SK-N-SH (cell line): Measurements from ENCODE around the gene DBNDD2. TPM values are rescaled to one million over a fixed set of nuclear protein-coding genes. Genes with fewer than 3 reads are reported as not detected.

Experiments used
- CTCF ChIA-PET: fragments of 300-600, 350-600 bp; formaldehyde crosslinking; extraction: SDS; loops from one replicate; lab custom pipeline; 2021; lab: Yijun Ruan, JAX
- POLR2A ChIA-PET: fragments of 350-600 bp; sonication (Branson Sonifier 250); formaldehyde crosslinking; extraction: SDS; loops from one replicate; lab custom pipeline; 2020; ENCODE audit warnings: antibody characterized with exemption, inconsistent platforms; lab: Yijun Ruan, JAX
- DNase-seq: peaks from one replicate; pipeline ENCODE4 v3.0.0; 2012
- H2AFZ ChIP-seq: fragments of 200-600 bp; sonication (generic); 2 replicates; pipeline ENCODE4 v1.8.1; 2016; ENCODE audit warnings: antibody characterized with exemption, mild to moderate bottlenecking, low read depth
- H3F3A ChIP-seq: fragments of 200-600 bp; sonication (generic); replicated peaks from 2 replicates; pipeline ENCODE3; 2016; ENCODE audit warnings: antibody characterized with exemption, mild to moderate bottlenecking; ENCODE audit not compliant: insufficient read depth
- H3K27ac ChIP-seq, 2 experiments: fragments of 200-500 bp in 1 of 2; fragments of 200-600 bp in 1 of 2; sonication (Bioruptor generic) in 1 of 2; sonication (generic), shearing (Covaris generic) in 1 of 2; 2 replicates each; pipeline versions ENCODE4 v1.5.1 to v1.6.1; 2014 to 2016; ENCODE audit warnings: low read depth in 2 of 2, inconsistent platforms in 1 of 2, low read length in 1 of 2, mild to moderate bottlenecking in 1 of 2, mixed read lengths in 1 of 2
- H3K27me3 ChIP-seq: fragments of 200-600 bp; sonication (generic), shearing (Covaris generic); 2 replicates; pipeline ENCODE4 v1.6.1; 2016; ENCODE audit warnings: mixed run types; ENCODE audit not compliant: insufficient read depth
- H3K36me3 ChIP-seq, 2 experiments: fragments of 200-500 bp in 1 of 2; fragments of 200-600 bp in 1 of 2; sonication (Bioruptor generic) in 1 of 2; sonication (generic) in 1 of 2; replicated peaks in 1 of 2; 2 replicates each; pipeline versions ENCODE3 to v1.5.1; 2014 to 2016; ENCODE audit warnings: low read length in 1 of 2, mild to moderate bottlenecking in 1 of 2; ENCODE audit not compliant: insufficient read depth in 2 of 2, control insufficient read depth in 1 of 2
- H3K4me1 ChIP-seq, 2 experiments: fragments of 200-500 bp in 1 of 2; fragments of 200-600 bp in 1 of 2; sonication (Bioruptor generic) in 1 of 2; sonication (generic), shearing (Covaris generic) in 1 of 2; 2 replicates each; pipeline versions ENCODE4 v1.5.1 to v1.6.1; 2014 to 2016; ENCODE audit warnings: low read depth in 1 of 2, low read length in 1 of 2, mixed run types in 1 of 2; ENCODE audit not compliant: insufficient read depth in 2 of 2, control insufficient read depth in 1 of 2
- H3K4me2 ChIP-seq: fragments of 200-600 bp; sonication (generic), shearing (Covaris generic); 2 replicates; pipeline ENCODE4 v1.6.1; 2017; ENCODE audit warnings: mixed run types
- H3K4me3 ChIP-seq, 2 experiments: fragments of 200-500 bp in 1 of 2; fragments of 200-600 bp in 1 of 2; sonication (Bioruptor generic) in 1 of 2; sonication (generic), shearing (Covaris generic) in 1 of 2; 2 replicates each; pipeline versions ENCODE4 v1.5.1 to v1.8.1; 2014 to 2016; ENCODE audit warnings: low read depth in 2 of 2, inconsistent platforms in 1 of 2, low read length in 1 of 2, mild to moderate bottlenecking in 1 of 2, mixed read lengths in 1 of 2, moderate library complexity in 1 of 2
- H3K79me2 ChIP-seq: fragments of 200-600 bp; sonication (generic); 2 replicates; pipeline ENCODE4 v1.8.1; 2017; ENCODE audit warnings: mild to moderate bottlenecking; ENCODE audit not compliant: insufficient read depth
- H3K9ac ChIP-seq: fragments of 200-600 bp; sonication (generic); 2 replicates; pipeline ENCODE4 v1.6.1; 2017; ENCODE audit warnings: mixed run types
- H3K9me2 ChIP-seq: fragments of 200-600 bp; sonication (generic); 2 replicates; pipeline ENCODE4 v1.6.1; 2017; ENCODE audit warnings: mixed run types
- H3K9me3 ChIP-seq: fragments of 200-600 bp; sonication (generic); 2 replicates; pipeline ENCODE4 v1.6.1; 2017; ENCODE audit warnings: mixed run types, mild to moderate bottlenecking, moderate library complexity
- H4K20me1 ChIP-seq: fragments of 200-600 bp; sonication (generic); 2 replicates; pipeline ENCODE4 v1.6.1; 2017; ENCODE audit warnings: mild to moderate bottlenecking, mixed run types; ENCODE audit not compliant: insufficient read depth
- CHD2 ChIP-seq: fragments of 150-350 bp; IDR thresholded peaks from 2 replicates; pipeline ENCODE4 v1.6.1; 2018; ENCODE audit warnings: low read length; ENCODE audit not compliant: partially characterized antibody
- CTCF ChIP-seq: fragments of 200-600 bp; sonication (generic); IDR thresholded peaks from 2 replicates; pipeline ENCODE4 v1.6.1; 2017; ENCODE audit warnings: antibody characterized with exemption, mild to moderate bottlenecking, moderate library complexity
- EP300 ChIP-seq, 2 experiments: IDR thresholded peaks; 2 replicates each; pipeline versions ENCODE4 v1.4.0 to v1.6.1; 2012; ENCODE audit warnings: borderline replicate concordance in 1 of 2, low read depth in 1 of 2, low read length in 1 of 2
- FOSL2 ChIP-seq: IDR thresholded peaks from 2 replicates; pipeline ENCODE4 v1.4.0; 2012; ENCODE audit warnings: low read depth, mild to moderate bottlenecking, moderate library complexity, borderline replicate concordance
- FOXJ3 ChIP-seq: sonication (generic); formaldehyde crosslinking; IDR thresholded peaks from 2 replicates; pipeline ENCODE4 v1.5.1; 2020; ENCODE audit warnings: mild to moderate bottlenecking, missing genetic modification reagents
- GATA2 ChIP-seq: sonication (generic); formaldehyde crosslinking; IDR thresholded peaks from 2 replicates; pipeline ENCODE4 v1.5.0; 2020; ENCODE audit warnings: mild to moderate bottlenecking, missing genetic modification reagents
- JUND ChIP-seq: IDR thresholded peaks from 2 replicates; pipeline ENCODE4 v1.4.0; 2012
- MAX ChIP-seq: IDR thresholded peaks from 2 replicates; pipeline ENCODE4 v1.4.0; 2012; ENCODE audit warnings: low read depth
- MXI1 ChIP-seq: IDR thresholded peaks from 2 replicates; pipeline ENCODE4 v1.6.1; 2012; ENCODE audit warnings: mild to moderate bottlenecking, low read depth, low read length, improper control_type of control experiment
- NFIC ChIP-seq: IDR thresholded peaks from 2 replicates; pipeline ENCODE4 v1.4.0; 2012; ENCODE audit warnings: borderline replicate concordance
- NRF1 ChIP-seq: IDR thresholded peaks from 2 replicates; pipeline ENCODE4 v1.6.1; 2012; ENCODE audit warnings: low read depth, mild to moderate bottlenecking, low read length
- PBX3 ChIP-seq: IDR thresholded peaks from 2 replicates; pipeline ENCODE4; 2012
- RAD21 ChIP-seq: IDR thresholded peaks from 2 replicates; pipeline ENCODE4 v1.6.1; 2012; ENCODE audit warnings: mild to moderate bottlenecking, low read length
- RFX5 ChIP-seq: IDR thresholded peaks from 2 replicates; pipeline ENCODE4 v1.6.1; 2012; ENCODE audit warnings: mild to moderate bottlenecking, improper control_type of control experiment, low read length
- SMC3 ChIP-seq: IDR thresholded peaks from 2 replicates; pipeline ENCODE4 v1.6.1; 2012; ENCODE audit warnings: low read depth, low read length, improper control_type of control experiment
- TAF1 ChIP-seq: IDR thresholded peaks from 2 replicates; pipeline ENCODE4 v1.6.1; 2012; ENCODE audit warnings: low read depth, mild to moderate bottlenecking, low read length, moderate library complexity, borderline replicate concordance
- TCF12 ChIP-seq: IDR thresholded peaks from 2 replicates; pipeline ENCODE4 v1.4.0; 2012
- USF1 ChIP-seq: IDR thresholded peaks from 2 replicates; pipeline ENCODE4 v1.4.0; 2012; ENCODE audit warnings: low read depth, borderline replicate concordance
- USF2 ChIP-seq: fragments of 150-350 bp; IDR thresholded peaks from 2 replicates; pipeline ENCODE4 v1.6.1; 2017; ENCODE audit warnings: antibody characterized with exemption, low read length, low read depth, borderline replicate concordance
- YY1 ChIP-seq: IDR thresholded peaks from 2 replicates; pipeline ENCODE4 v1.4.0; 2012; ENCODE audit warnings: low read depth, mild to moderate bottlenecking
- WGBS: methylation state at CpG from one replicate; pipeline ENCODE4 v1.1.6; 2017; ENCODE audit warnings: low lambda C conversion rate; 5-methylcytosine and 5-hydroxymethylcytosine counted together
- polyA plus RNA-seq, 3 experiments: library from polyadenylated mRNA; depleted of rRNA; stranded (reverse); fragments of >200 nt; gene quantifications; 2 replicates each; pipeline ENCODE4 v1.2.3, GENCODE V29; 2012

DBNDD2 gene
- polyA plus RNA-seq, 1 of the 3 experiments (the other 2 are of a cell fraction), result 22.4 TPM

- Histone ChIP-seq H3K36me3 (peaks cover 18 to 46% of the 10 kb centered on the region in 2 experiments), H3K27ac (no peak overlapping the region), H3K9me2 (no peaks in the 10 kb centered on the region), H3K4me2 (no peak overlapping the region), H3K4me3 (no peak overlapping the region), H2AFZ (no peak overlapping the region), H4K20me1 (no peaks in the 10 kb centered on the region), H3K9me3 (no peaks in the 10 kb centered on the region), H3K27me3 (no peaks in the 10 kb centered on the region), H3K79me2 (no peaks in the 10 kb centered on the region), H3F3A (no peaks in the 10 kb centered on the region), H3K4me1 (peaks cover 0 to 20% of the 10 kb centered on the region in 2 experiments; a peak in 1 of 4 replicates), H3K9ac (no peak overlapping the region)
- 99% methylated on average over 13 of the region's 17 CpGs for WGBS
- TF ChIP-seq SMC3, result no peak
- no peak for TF ChIP-seq MXI1
- no peak for TF ChIP-seq MAX
- no peak for TF ChIP-seq FOXJ3 (CRISPR knock-in tag)
- no peak for TF ChIP-seq YY1
- TF ChIP-seq TAF1, result no peak
- TF ChIP-seq NFIC, result no peak
- no peak for TF ChIP-seq RFX5
- TF ChIP-seq FOSL2, result no peak
- TF ChIP-seq GATA2, result no peak
- TF ChIP-seq CHD2, result no peak
- TF ChIP-seq RAD21, result no peak
- TF ChIP-seq PBX3, result no peak
- no peak for TF ChIP-seq TCF12
- no peak for TF ChIP-seq USF2
- no peak for TF ChIP-seq EP300 (IDR thresholded peaks at IDR 0.05; ENCODE audit: borderline replicate concordance in 1 of 2, low read depth in 1 of 2, low read length in 1 of 2)
- TF ChIP-seq NRF1, result no peak
- no peak for TF ChIP-seq CTCF
- TF ChIP-seq JUND, result no peak
- no peak for TF ChIP-seq USF1
- POLR2A ChIA-PET, result no interaction called here
- no peak for DNase-seq
- CTCF ChIA-PET, result interaction anchor here (2.7 to 3.4 kb wide), 2 partner anchors 19 to 63 kb away, joined by 7 to 12 read pairs; partner anchors contain the start of gene SYS1
Observed at GRCh38 chr20:45425561-45425960, 17.5 kb downstream of the DBNDD2 start.
